ENCODE data around the gene DNM2.
A peak's percentile ranks its signal among the peaks of the same experiment; 100 is the strongest.

GRCh38 chr19:10872546-10873107 is 154.7 kb downstream of the DNM2 start:
- TF ChIP-seq POLR2A (IDR thresholded peaks at IDR 0.05), result no peak
- TF ChIP-seq CTCF (IDR thresholded peaks at IDR 0.05), result peak in 1 of 6 experiments; percentile 2
